GM18951 (cell line): ENCODE data around the gene BCDIN3D.

Experiments
- POLR2A ChIP-seq: IDR thresholded peaks from 4 replicates; pipeline ENCODE4 v1.6.1; 2011; ENCODE audit warnings: mild to moderate bottlenecking; ENCODE audit not compliant: insufficient read length, insufficient read depth; ENCODE audit errors: extremely low read depth
- in situ Hi-C: fragments of 300-500 bp; cut with MboI; formaldehyde crosslinking; loops from one replicate; pipeline ENCODE4 v1.12.0; 2022; ENCODE audit warnings: low sequenced_read_pairs, mixed read lengths, inconsistent platforms; ENCODE audit not compliant: unreplicated experiment

BCDIN3D gene

GRCh38 chr12:49790741-49791555 is 52.0 kb downstream of the BCDIN3D start:
- TF ChIP-seq POLR2A: no peak
- in situ Hi-C loops: no loop called here

- in situ Hi-C loops: no loop called here
- no peak for TF ChIP-seq POLR2A
Observed at GRCh38 chr12:49789992-49790391, 52.9 kb downstream of the BCDIN3D start.

DNA sequence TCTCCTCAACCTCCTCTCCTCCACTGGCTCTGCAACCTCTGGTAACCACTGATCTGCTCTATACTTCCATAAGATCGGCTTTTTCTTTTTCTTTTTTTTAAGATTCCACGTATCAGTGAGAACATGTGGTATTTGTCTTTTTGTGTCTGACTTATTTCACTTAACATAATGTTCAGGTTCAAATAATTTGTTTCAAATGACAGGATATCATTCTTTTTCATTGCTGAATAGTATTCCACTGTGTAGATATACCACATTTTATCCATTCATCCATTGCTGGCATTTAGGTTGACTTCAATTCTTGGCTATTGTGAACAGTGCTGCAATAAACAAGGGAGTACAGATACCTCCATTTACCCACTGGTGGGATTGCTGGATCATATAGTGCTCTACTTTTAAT is 55.2 kb downstream of the BCDIN3D start:
- no peak for TF ChIP-seq POLR2A
- in situ Hi-C loops: no loop called here
